ENCODE results near the gene C4orf36.

DNA sequence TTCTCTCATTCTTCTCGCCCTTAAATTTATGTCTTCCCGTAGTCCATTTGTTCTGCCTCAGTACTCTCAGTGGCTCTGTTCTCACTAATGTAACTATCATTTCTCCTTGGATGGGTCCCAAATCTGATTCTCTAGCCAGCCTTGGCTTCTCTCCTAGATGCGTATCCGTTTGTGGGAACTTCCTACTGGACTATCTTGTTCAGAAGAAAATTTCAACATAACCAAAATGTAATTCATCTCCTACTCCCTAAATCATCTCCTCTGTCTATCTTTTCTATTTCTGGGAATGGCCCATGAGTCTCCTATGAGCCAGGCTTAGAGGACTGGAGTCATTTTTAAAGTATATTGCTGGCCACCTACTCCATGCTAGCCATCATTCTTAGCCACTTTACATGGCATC is 4.4 kb upstream of the C4orf36 start:
- TF ChIP-seq, protein P1, sequence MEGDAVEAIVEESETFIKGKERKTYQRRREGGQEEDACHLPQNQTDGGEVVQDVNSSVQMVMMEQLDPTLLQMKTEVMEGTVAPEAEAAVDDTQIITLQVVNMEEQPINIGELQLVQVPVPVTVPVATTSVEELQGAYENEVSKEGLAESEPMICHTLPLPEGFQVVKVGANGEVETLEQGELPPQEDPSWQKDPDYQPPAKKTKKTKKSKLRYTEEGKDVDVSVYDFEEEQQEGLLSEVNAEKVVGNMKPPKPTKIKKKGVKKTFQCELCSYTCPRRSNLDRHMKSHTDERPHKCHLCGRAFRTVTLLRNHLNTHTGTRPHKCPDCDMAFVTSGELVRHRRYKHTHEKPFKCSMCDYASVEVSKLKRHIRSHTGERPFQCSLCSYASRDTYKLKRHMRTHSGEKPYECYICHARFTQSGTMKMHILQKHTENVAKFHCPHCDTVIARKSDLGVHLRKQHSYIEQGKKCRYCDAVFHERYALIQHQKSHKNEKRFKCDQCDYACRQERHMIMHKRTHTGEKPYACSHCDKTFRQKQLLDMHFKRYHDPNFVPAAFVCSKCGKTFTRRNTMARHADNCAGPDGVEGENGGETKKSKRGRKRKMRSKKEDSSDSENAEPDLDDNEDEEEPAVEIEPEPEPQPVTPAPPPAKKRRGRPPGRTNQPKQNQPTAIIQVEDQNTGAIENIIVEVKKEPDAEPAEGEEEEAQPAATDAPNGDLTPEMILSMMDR (conservative IDR thresholded peaks at IDR 0.05 in 1 of 2, IDR thresholded peaks at IDR 0.05 in 1 of 2; ENCODE audit: low read depth in 1 of 2, low read length in 2 of 2), result no peak
- TF ChIP-seq EZH2 (IDR thresholded peaks at IDR 0.05; ENCODE audit: low read length, missing control alignments), result no peak
